ENCODE results near the gene CSH2. TPM values are rescaled to one million over a fixed set of nuclear protein-coding genes. Genes with fewer than 3 reads are reported as not detected.
"Not testable (repeated sequence)": the region's sequence is repeated elsewhere in the genome, so short reads cannot be mapped to it uniquely, and the experiment has no call there.

CSH2 gene
- total RNA-seq, 1 donor from 2014 or later: not detected

GRCh38 chr17:63892316-63893037 lies 19.0 kb upstream of the CSH2 start:
- H3K27me3 Mint-ChIP-seq: peaks cover 15% of the 10 kb centered on the region
- not testable (repeated sequence) for DNase-seq (ENCODE audit: low spot score, unreplicated experiment); H3K27ac Mint-ChIP-seq; H3K4me3 Mint-ChIP-seq (ENCODE audit: low read depth); H3K4me1 Mint-ChIP-seq (ENCODE audit: low read depth); H3K36me3 Mint-ChIP-seq (ENCODE audit: insufficient read depth); H3K9me3 Mint-ChIP-seq (ENCODE audit: low read depth)
- peak; percentile 50 for TF ChIP-seq CTCF (IDR thresholded peaks at IDR 0.05; ENCODE audit: unreplicated experiment)

GRCh38 chr17:63889026-63889848 lies 15.8 kb upstream of the CSH2 start:
- H3K9me3 Mint-ChIP-seq (ENCODE audit: low read depth); H3K36me3 Mint-ChIP-seq (ENCODE audit: insufficient read depth); H3K4me1 Mint-ChIP-seq (ENCODE audit: low read depth); H3K4me3 Mint-ChIP-seq (ENCODE audit: low read depth); DNase-seq (ENCODE audit: low spot score, unreplicated experiment); H3K27ac Mint-ChIP-seq: not testable (repeated sequence)
- TF ChIP-seq CTCF (IDR thresholded peaks at IDR 0.05; ENCODE audit: unreplicated experiment): peak; percentile 54
- peaks cover 19% of the 10 kb centered on the region for H3K27me3 Mint-ChIP-seq

GRCh38 chr17:63885119-63885518 lies 11.6 kb upstream of the CSH2 start:
- not testable (repeated sequence) for H3K4me3 Mint-ChIP-seq (ENCODE audit: low read depth); H3K4me1 Mint-ChIP-seq (ENCODE audit: low read depth); H3K27ac Mint-ChIP-seq; H3K36me3 Mint-ChIP-seq (ENCODE audit: insufficient read depth); DNase-seq (ENCODE audit: low spot score, unreplicated experiment); H3K9me3 Mint-ChIP-seq (ENCODE audit: low read depth)
- peaks cover 24% of the 10 kb centered on the region for H3K27me3 Mint-ChIP-seq

- DNase-seq (ENCODE audit: low spot score, unreplicated experiment); H3K36me3 Mint-ChIP-seq (ENCODE audit: insufficient read depth): not testable (repeated sequence)
- H3K27me3 Mint-ChIP-seq: peaks cover 33% of the 10 kb centered on the region
Measured at GRCh38 chr17:63882626-63883126, 9.2 kb upstream of the CSH2 start.

GRCh38 chr17:63881935-63882601 lies 8.6 kb upstream of the CSH2 start, which contains the start of gene GH2:
Gene GH2 (minus strand): TSS chr17:63881944. CDS start chr17:63881801, 143 bp downstream.
- H3K9me3 Mint-ChIP-seq (ENCODE audit: low read depth): no peaks in the 10 kb centered on the region
- no peak within 1 kb of the TSS for H3K4me3 Mint-ChIP-seq (ENCODE audit: low read depth)

More at GRCh38 chr17:63882626-63883126, 9.2 kb upstream of the CSH2 start:
- H3K4me3 Mint-ChIP-seq (ENCODE audit: low read depth); H3K9me3 Mint-ChIP-seq (ENCODE audit: low read depth); H3K4me1 Mint-ChIP-seq (ENCODE audit: low read depth); H3K27ac Mint-ChIP-seq: not testable (repeated sequence)

More at GRCh38 chr17:63881935-63882601, 8.6 kb upstream of the CSH2 start, which contains the start of gene GH2:
- Mint-ChIP-seq H3K27me3 (peaks cover 27% of the 10 kb centered on the region), H3K27ac (no peak within 1 kb of the TSS), H3K4me1 (ENCODE audit: low read depth) (no peaks in the 10 kb centered on the region), H3K36me3 (ENCODE audit: insufficient read depth) (no peaks in the 10 kb centered on the region)
- peak; percentile 53 for TF ChIP-seq CTCF (IDR thresholded peaks at IDR 0.05; ENCODE audit: unreplicated experiment)
- DNase-seq (ENCODE audit: low spot score, unreplicated experiment): peak; percentile 41
